ENCODE measurements around the gene NUP214. TPM values are rescaled to one million over a fixed set of nuclear protein-coding genes. Genes with fewer than 3 reads are reported as not detected.

Gene NUP214
- total RNA-seq, 1 experiment from 2014 or later: 35.5 TPM

DNA sequence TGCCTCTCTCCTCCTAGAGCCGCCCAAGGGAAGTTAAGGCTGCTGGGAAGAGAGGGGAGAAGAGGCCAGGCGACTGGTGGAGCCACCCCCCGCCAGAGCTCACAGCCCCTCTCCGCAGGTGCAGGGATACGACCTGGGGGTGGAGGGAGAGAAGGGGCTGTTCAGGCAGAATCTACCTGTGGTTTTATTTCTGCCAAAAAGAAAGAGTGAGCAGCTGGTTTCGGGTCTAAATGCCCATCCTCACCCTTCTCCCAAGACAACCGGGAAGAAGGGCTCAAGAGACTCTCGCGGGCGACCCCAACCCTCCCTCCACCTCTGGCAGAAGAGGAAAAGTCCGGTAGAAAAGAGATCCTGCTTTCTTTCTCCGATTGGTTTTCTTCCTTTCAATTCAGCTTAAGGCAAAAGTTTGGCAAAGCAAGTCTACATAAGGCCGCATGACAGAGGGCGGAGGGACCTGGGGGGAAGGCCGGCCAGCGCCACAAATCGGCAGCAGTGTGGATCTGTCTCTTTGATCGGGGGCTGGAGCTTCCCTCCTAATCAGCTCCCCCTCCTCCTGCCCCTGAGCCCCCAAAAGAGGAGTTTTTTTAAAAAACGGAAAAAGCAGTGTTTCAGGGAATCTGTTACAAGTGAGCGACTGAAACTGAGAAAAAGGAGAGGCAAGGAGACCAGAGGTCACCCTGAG is 134.7 kb downstream of the NUP214 start:
- Histone ChIP-seq H3K9ac (ENCODE audit: low read length) (no peak overlapping the region), H3K4me2 (ENCODE audit: low read length) (no peak overlapping the region), H3K9me3 (ENCODE audit: control insufficient read depth in 1 of 2, insufficient read depth in 1 of 2, low read depth in 1 of 2, low read length in 2 of 2) (no peaks in the 10 kb centered on the region), H3K4me3 (replicated peaks in 1 of 2; ENCODE audit: low read depth in 1 of 2, low read length in 2 of 2) (no peak overlapping the region), H3K27me3 (ENCODE audit: insufficient read depth, low read length) (no peaks in the 10 kb centered on the region), H3K9me2 (ENCODE audit: insufficient read depth) (no peaks in the 10 kb centered on the region), H2AFZ (ENCODE audit: low read depth, low read length, poor library complexity, severe bottlenecking) (no peak overlapping the region), H3K27ac (ENCODE audit: low read depth, low read length) (no peak overlapping the region), H3K4me1 (ENCODE audit: control insufficient read depth in 1 of 2, insufficient read depth in 2 of 2, low read length in 2 of 2) (peaks cover 0 to 4% of the 10 kb centered on the region in 2 experiments; a peak in 1 of 4 replicates), H4K20me1 (ENCODE audit: insufficient read depth) (no peaks in the 10 kb centered on the region), H3K36me3 (ENCODE audit: control insufficient read depth in 1 of 2, insufficient read depth in 2 of 2, low read length in 2 of 2) (no peaks in the 10 kb centered on the region), H3K79me2 (ENCODE audit: insufficient read depth, low read length) (no peaks in the 10 kb centered on the region)
- no TSS peak for BruUV-seq (replicated peaks)
- ChIA-PET CTCF (no interaction called here), RAD21 (ENCODE audit: low non-redundant PET in 1 of 2, low total read pairs in 2 of 2, uncharacterized antibody in 2 of 2, unreplicated experiment in 2 of 2) (no interaction called here), POLR2A (no interaction called here)
- ATAC-seq: no peak
- intact Hi-C loops (cut with micrococcal nuclease): no loop called here
- TF ChIP-seq EZH2 (IDR thresholded peaks at IDR 0.05) (no peak), FOSL1 (IDR thresholded peaks at IDR 0.05; ENCODE audit: low read depth) (no peak), TCF7L2 (IDR thresholded peaks at IDR 0.05; ENCODE audit: borderline replicate concordance, extremely low read depth, insufficient read depth, insufficient read length) (no peak), ELF1 (IDR thresholded peaks at IDR 0.05; ENCODE audit: borderline replicate concordance, low read depth) (no peak), SRF (IDR thresholded peaks at IDR 0.05; ENCODE audit: low read depth) (no peak), SP1 (IDR thresholded peaks at IDR 0.05; ENCODE audit: low read depth) (no peak), YY1 (IDR thresholded peaks at IDR 0.05; ENCODE audit: extremely low read depth, insufficient replicate concordance, low read depth, low read length) (no peak), JUND (IDR thresholded peaks at IDR 0.05) (no peak), CBX3 (IDR thresholded peaks at IDR 0.05; ENCODE audit: low read depth) (no peak), EGR1 (IDR thresholded peaks at IDR 0.05; ENCODE audit: low read depth) (no peak), SIN3A (IDR thresholded peaks at IDR 0.05; ENCODE audit: low read depth) (no peak), POLR2A (IDR thresholded peaks at IDR 0.05; ENCODE audit: borderline replicate concordance, extremely low read depth, insufficient read depth, insufficient read length) (no peak), ZFX (IDR thresholded peaks at IDR 0.05) (no peak)
- TF ChIP-seq, protein P1, sequence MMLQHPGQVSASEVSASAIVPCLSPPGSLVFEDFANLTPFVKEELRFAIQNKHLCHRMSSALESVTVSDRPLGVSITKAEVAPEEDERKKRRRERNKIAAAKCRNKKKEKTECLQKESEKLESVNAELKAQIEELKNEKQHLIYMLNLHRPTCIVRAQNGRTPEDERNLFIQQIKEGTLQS (IDR thresholded peaks at IDR 0.05): no peak
- TF ChIP-seq, protein P2, sequence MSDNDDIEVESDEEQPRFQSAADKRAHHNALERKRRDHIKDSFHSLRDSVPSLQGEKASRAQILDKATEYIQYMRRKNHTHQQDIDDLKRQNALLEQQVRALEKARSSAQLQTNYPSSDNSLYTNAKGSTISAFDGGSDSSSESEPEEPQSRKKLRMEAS (IDR thresholded peaks at IDR 0.05): no peak
- TF ChIP-seq, protein P3, sequence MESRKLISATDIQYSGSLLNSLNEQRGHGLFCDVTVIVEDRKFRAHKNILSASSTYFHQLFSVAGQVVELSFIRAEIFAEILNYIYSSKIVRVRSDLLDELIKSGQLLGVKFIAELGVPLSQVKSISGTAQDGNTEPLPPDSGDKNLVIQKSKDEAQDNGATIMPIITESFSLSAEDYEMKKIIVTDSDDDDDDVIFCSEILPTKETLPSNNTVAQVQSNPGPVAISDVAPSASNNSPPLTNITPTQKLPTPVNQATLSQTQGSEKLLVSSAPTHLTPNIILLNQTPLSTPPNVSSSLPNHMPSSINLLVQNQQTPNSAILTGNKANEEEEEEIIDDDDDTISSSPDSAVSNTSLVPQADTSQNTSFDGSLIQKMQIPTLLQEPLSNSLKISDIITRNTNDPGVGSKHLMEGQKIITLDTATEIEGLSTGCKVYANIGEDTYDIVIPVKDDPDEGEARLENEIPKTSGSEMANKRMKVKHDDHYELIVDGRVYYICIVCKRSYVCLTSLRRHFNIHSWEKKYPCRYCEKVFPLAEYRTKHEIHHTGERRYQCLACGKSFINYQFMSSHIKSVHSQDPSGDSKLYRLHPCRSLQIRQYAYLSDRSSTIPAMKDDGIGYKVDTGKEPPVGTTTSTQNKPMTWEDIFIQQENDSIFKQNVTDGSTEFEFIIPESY (IDR thresholded peaks at IDR 0.05; ENCODE audit: extremely low read depth, insufficient replicate concordance, low read length): no peak
- no peak for DNase-seq (ENCODE audit: low read depth, low spot score)
